ENCODE measurements around the gene CXCR2. TPM values are rescaled to one million over a fixed set of nuclear protein-coding genes. Genes with fewer than 3 reads are reported as not detected.

Gene CXCR2
- total and polyA plus RNA-seq, 2 of the 8 experiments (the other 6 are each of a cell fraction or from before 2014, with no cell fraction given) = 1.4 to 1.6 TPM

Other genes starting within 250 kb of the CXCR2 start
- gene TNS1, start 123.0 kb upstream of the CXCR2 start, total RNA-seq (2021; fragmentation: NEBNext Ultra II Directional; extraction: Animal tissue kit (Norgen Biotek cat#: 25700)) = 4.8 and 5.1 TPM in 2 replicates
- 1.5 and 1.9 TPM in 2 replicates for gene TNS1, start 123.0 kb upstream of the CXCR2 start, polyA plus RNA-seq (2011; rRNA removed)
- gene RUFY4, start 56.8 kb upstream of the CXCR2 start, total RNA-seq (2021; fragmentation: NEBNext Ultra II Directional; extraction: Animal tissue kit (Norgen Biotek cat#: 25700)) = 0.32 TPM in 1 of 2 replicates, not detected in the other
- gene RUFY4, start 56.8 kb upstream of the CXCR2 start, polyA plus RNA-seq (2011; rRNA removed) = 0.38 and 0.66 TPM in 2 replicates
- not detected in 2 replicates for gene CXCR1, start 40.9 kb downstream of the CXCR2 start, total RNA-seq (2021; fragmentation: NEBNext Ultra II Directional; extraction: Animal tissue kit (Norgen Biotek cat#: 25700))
- not detected in 2 replicates for gene CXCR1, start 40.9 kb downstream of the CXCR2 start, polyA plus RNA-seq (2011; rRNA removed)
- 195 and 198 TPM in 2 replicates for gene ARPC2, start 91.2 kb downstream of the CXCR2 start, total RNA-seq (2021; fragmentation: NEBNext Ultra II Directional; extraction: Animal tissue kit (Norgen Biotek cat#: 25700))
- 118 and 174 TPM in 2 replicates for gene ARPC2, start 91.2 kb downstream of the CXCR2 start, polyA plus RNA-seq (2011; rRNA removed)
- gene GPBAR1, start 135.0 kb downstream of the CXCR2 start, total RNA-seq (2021; fragmentation: NEBNext Ultra II Directional; extraction: Animal tissue kit (Norgen Biotek cat#: 25700)) = 0.32 and 0.63 TPM in 2 replicates
- gene GPBAR1, start 135.0 kb downstream of the CXCR2 start, polyA plus RNA-seq (2011; rRNA removed) = 0.49 and 0.59 TPM in 2 replicates
- gene AAMP, start 144.1 kb downstream of the CXCR2 start, total RNA-seq (2021; fragmentation: NEBNext Ultra II Directional; extraction: Animal tissue kit (Norgen Biotek cat#: 25700)) = 119 and 125 TPM in 2 replicates
- 119 and 192 TPM in 2 replicates for gene AAMP, start 144.1 kb downstream of the CXCR2 start, polyA plus RNA-seq (2011; rRNA removed)
- gene PNKD, start 144.5 kb downstream of the CXCR2 start, total RNA-seq (2021; fragmentation: NEBNext Ultra II Directional; extraction: Animal tissue kit (Norgen Biotek cat#: 25700)) = 43.9 and 44.4 TPM in 2 replicates
- gene PNKD, start 144.5 kb downstream of the CXCR2 start, polyA plus RNA-seq (2011; rRNA removed) = 65.4 and 83.4 TPM in 2 replicates
- gene TMBIM1, start 166.5 kb downstream of the CXCR2 start, total RNA-seq (2021; fragmentation: NEBNext Ultra II Directional; extraction: Animal tissue kit (Norgen Biotek cat#: 25700)) = 22.1 and 24.5 TPM in 2 replicates
- gene TMBIM1, start 166.5 kb downstream of the CXCR2 start, polyA plus RNA-seq (2011; rRNA removed) = 36.8 and 43.6 TPM in 2 replicates
- not detected in 2 replicates for gene CATIP, start 230.8 kb downstream of the CXCR2 start, total RNA-seq (2021; fragmentation: NEBNext Ultra II Directional; extraction: Animal tissue kit (Norgen Biotek cat#: 25700))
- not detected in 2 replicates for gene CATIP, start 230.8 kb downstream of the CXCR2 start, polyA plus RNA-seq (2011; rRNA removed)